Pancreas (tissue), 10 donors: ENCODE data around the gene BRI3. TPM values are rescaled to one million over a fixed set of nuclear protein-coding genes. Genes with fewer than 3 reads are reported as not detected.

Experiments
- ATAC-seq, 4 donors: fragments of 200-7000 bp; cut with Tn5 transposase; one replicate each; pipeline versions ENCODE4 v1.8.0 to v1.9.1; 2020; ENCODE audit warnings: mild to moderate bottlenecking in 4 of 4, moderate library complexity in 4 of 4
- DNase-seq, 6 donors: peaks; one replicate each; pipeline ENCODE4 v3.0.0-alpha.2; 2020
- FAIRE-seq: peaks from 2 replicates; lab custom pipeline; 2012; peaks lifted over from hg19 to GRCh38; lab: Jason Lieb, UNC
- H3K27ac ChIP-seq, 4 donors: fragments of 200-600 bp; sonication (generic); 1 replicate in 3 of 4; 2 replicates in 1 of 4; pipeline versions ENCODE4 v1.5.0 to v1.8.0; 2020
- H3K27me3 ChIP-seq, 4 donors: fragments of 200-600 bp; one replicate each; pipeline ENCODE4 v1.8.0; 2021
- H3K36me3 ChIP-seq, 3 donors: fragments of 200-600 bp; sonication (generic) in 1 of 3; one replicate each; pipeline versions ENCODE4 v1.5.0 to v1.8.0; 2020 to 2021
- H3K4me1 ChIP-seq, 3 donors: fragments of 200-600 bp; one replicate each; pipeline ENCODE4 v1.8.0; 2021
- H3K4me3 ChIP-seq, 4 donors: fragments of 200-600 bp; sonication (generic) in 2 of 4; one replicate each; pipeline versions ENCODE4 v1.5.0 to v1.8.0; 2020 to 2021
- H3K9me3 ChIP-seq, 4 donors: fragments of 200-600 bp; one replicate each; pipeline ENCODE4 v1.8.0; 2021
- CTCF ChIP-seq, 4 donors: fragments of 200-600 bp; sonication (generic) in 3 of 4; IDR thresholded peaks; one replicate each; pipeline versions ENCODE4 v1.5.0 to v1.8.0; 2021; ENCODE audit warnings: antibody characterized with exemption in 4 of 4
- WGBS, 2 donors: extraction: QIAGEN DNeasy Blood & Tissue Kit; methylation state at CpG; one replicate each; pipeline ENCODE4 v1.1.7; 2013; 5-methylcytosine and 5-hydroxymethylcytosine counted together
- intact Hi-C, 3 donors: fragments of 100-400 bp; cut with DNase I; formaldehyde crosslinking; loops; one replicate each; pipeline versions ENCODE4 v1.11.1 to v1.14.2; 2022
- polyA plus RNA-seq, 2 donors: library from polyadenylated mRNA; stranded (reverse); fragments of 200-250 nt; gene quantifications; one replicate each; pipeline ENCODE4 v1.2.3, GENCODE V29; 2013
- total RNA-seq, 6 donors: library from RNA; stranded (reverse); fragmentation: NEBNext Ultra II Directional in 4 of 6; extraction: Animal tissue kit (Norgen Biotek cat#: 25700) in 4 of 6; gene quantifications; one replicate each; pipeline versions ENCODE4 v1.2.1 to v1.2.4, GENCODE V29; 2021 to 2023
- donor health status: healthy with polysubstance abuse.
- donor health status: DM: no; HTN: no; CAD: no; lungs with moderate emphysema.
- donor health status: DM: no; HTN: no; CAD: no.
- donor health status: control.
- donor health status: control.
- donor health status: Bipolar disorder and iron deficiency.
- donor health status: DM: yes; HTN: yes; CAD: no.
- donor health status: DM: no; HTN: no; CAD: no.
- donor health status: DM: no; HTN: no; CAD: no.
- donor health status: DM: yes; HTN: yes; CAD: no.

BRI3 gene
- total and polyA plus RNA-seq, 8 donors = 88.0 to 122 (median 113) TPM

DNA sequence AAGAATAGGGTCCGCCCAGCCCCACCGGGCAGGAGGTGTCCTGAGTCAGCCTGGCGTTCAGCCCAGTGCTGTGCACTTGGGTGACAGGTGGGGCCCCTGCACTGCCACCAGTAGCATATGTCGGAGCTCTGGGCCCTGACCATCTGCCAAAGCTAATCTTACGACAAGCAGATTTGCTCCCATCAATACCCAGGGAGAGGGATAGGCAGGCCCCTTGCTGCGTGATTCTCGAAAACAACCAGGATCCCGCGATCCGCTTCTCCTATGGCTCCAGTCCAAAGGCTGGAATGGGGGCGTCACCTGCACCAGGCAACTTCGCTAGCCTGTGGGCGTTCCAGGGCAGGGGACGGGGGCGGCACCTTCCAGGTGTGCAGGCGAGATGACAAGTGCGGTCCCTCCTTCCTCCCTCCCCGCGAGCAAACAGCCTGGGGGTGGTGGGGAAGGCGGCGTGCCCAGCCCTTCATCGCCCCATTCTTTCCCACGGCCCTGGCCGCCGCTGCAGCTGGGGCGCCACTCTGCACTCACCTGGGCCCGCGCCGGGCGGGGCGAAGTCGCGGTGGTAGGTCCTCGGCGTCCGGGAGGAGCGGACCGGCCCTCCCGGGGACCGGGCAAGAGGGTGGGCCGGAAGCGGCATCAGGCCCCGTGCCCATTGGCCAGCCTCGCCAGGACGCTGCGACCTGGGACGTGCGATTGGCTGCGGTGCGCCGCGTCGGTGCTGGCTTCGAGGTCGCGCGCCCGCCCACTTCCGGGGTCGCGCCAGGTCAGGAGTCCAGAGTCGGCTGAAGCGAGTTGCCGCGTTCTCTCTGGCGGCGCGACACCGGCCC is 29.7 kb upstream of the BRI3 start, which contains the start of gene TECPR1:
TECPR1 (minus strand) TSS at position 632 of the 824 bp plus-strand sequence. CDS start 6,086 bp downstream, outside the sequence.
- Histone ChIP-seq H3K9me3 (no peaks in the 10 kb centered on the region), H3K27me3 (no peaks in the 10 kb centered on the region), H3K36me3 (no peaks in the 10 kb centered on the region), H3K27ac (peak within 1 kb of the TSS; percentile 86 to 90 (median 88)), H3K4me3 (peak within 1 kb of the TSS; percentile 29 to 90 (median 72)), H3K4me1 (peaks cover 0 to 20% (median 14%) of the 10 kb centered on the region in 3 donors)
- TF ChIP-seq CTCF (IDR thresholded peaks at IDR 0.05) = no peak
- DNase-seq (peak; percentile 96 to 98 (median 98)), FAIRE-seq (no peak), ATAC-seq (peak; percentile 93 to 97 (median 94))
- WGBS, 2 donors = 0% methylated on average over 65 to 69 of the region's 69 CpGs
- intact Hi-C loops = no loop called here

- Histone ChIP-seq H3K4me3 (peak overlapping the region; percentile 29 to 90 (median 72)), H3K27ac (peak overlapping the region; percentile 86 to 90 (median 88)), H3K9me3 (no peaks in the 10 kb centered on the region), H3K36me3 (no peaks in the 10 kb centered on the region), H3K4me1 (peaks cover 0 to 20% (median 14%) of the 10 kb centered on the region in 3 donors), H3K27me3 (no peaks in the 10 kb centered on the region)
- TF ChIP-seq CTCF (IDR thresholded peaks at IDR 0.05) = no peak
- ATAC-seq (no peak), FAIRE-seq (no peak), DNase-seq (no peak)
- WGBS, 2 donors = 8% methylated on average over 32 of the region's 32 CpGs
- intact Hi-C loops = no loop called here
Observed at GRCh38 chr7:98252425-98253054, 28.9 kb upstream of the BRI3 start.

- no peak for ATAC-seq
- TF ChIP-seq CTCF (IDR thresholded peaks at IDR 0.05) = no peak
- intact Hi-C loops = no loop called here
- Histone ChIP-seq H3K27ac (no peak overlapping the region), H3K4me1 (peaks cover 0 to 20% (median 14%) of the 10 kb centered on the region in 3 donors), H3K4me3 (no peak overlapping the region), H3K9me3 (no peaks in the 10 kb centered on the region), H3K27me3 (no peaks in the 10 kb centered on the region), H3K36me3 (no peaks in the 10 kb centered on the region)
- no peak for FAIRE-seq
- 82 to 88% methylated on average over 4 of the region's 4 CpGs for WGBS, 2 donors
- no peak for DNase-seq
Observed at GRCh38 chr7:98254516-98254915, 27.0 kb upstream of the BRI3 start.

DNA sequence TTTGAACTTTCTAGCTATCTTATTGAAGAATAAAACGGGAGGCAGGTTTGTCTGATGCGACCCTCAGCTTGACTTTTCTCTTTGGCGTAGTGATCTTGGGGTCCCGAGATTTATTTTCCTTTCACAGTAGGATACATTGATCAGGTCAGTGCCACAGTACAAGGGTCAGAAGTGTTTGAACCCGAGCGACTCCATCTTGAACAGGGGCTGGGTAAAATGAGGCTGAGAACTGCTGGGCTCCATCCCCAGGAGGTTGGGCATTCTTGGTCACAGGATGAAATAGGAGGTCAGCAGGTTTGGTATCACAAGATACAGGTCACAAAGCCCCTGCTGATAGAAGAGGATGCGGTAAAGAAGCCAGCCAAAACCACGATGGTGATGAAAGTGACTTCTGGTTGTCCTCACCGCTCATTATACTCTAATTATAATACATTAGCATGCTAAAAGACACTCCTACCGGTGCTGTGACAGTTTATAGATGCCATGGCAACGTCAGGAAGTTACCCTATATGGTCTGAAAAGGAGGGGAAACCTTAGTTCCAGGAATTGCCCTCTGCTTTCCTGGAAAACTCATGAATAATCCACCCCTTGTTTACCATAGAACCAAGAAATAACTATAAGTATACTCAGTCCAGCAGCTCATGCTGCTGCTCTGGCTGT is 26.4 kb upstream of the BRI3 start:
- Histone ChIP-seq H3K27ac (no peak overlapping the region), H3K4me1 (peaks cover 0 to 17% (median 14%) of the 10 kb centered on the region in 3 donors), H3K9me3 (no peaks in the 10 kb centered on the region), H3K27me3 (no peaks in the 10 kb centered on the region), H3K36me3 (no peaks in the 10 kb centered on the region), H3K4me3 (no peak overlapping the region)
- WGBS, 2 donors = 80 to 87% methylated on average over 11 of the region's 11 CpGs
- intact Hi-C loops = no loop called here
- DNase-seq (no peak), FAIRE-seq (no peak), ATAC-seq (no peak)
- no peak for TF ChIP-seq CTCF (IDR thresholded peaks at IDR 0.05)
